GM11168 (cell line): ENCODE measurements around the gene ADRA2B.
"Not testable (repeated sequence)": the region's sequence is repeated elsewhere in the genome, so short reads cannot be mapped to it uniquely, and the experiment has no call there.

ENCODE experiments used
- in situ Hi-C: fragments of 300-500 bp; cut with MboI; formaldehyde crosslinking; loops from one replicate; pipeline ENCODE4 v1.12.0; 2022; ENCODE audit warnings: low sequenced_read_pairs; ENCODE audit not compliant: unreplicated experiment

ADRA2B gene

DNA sequence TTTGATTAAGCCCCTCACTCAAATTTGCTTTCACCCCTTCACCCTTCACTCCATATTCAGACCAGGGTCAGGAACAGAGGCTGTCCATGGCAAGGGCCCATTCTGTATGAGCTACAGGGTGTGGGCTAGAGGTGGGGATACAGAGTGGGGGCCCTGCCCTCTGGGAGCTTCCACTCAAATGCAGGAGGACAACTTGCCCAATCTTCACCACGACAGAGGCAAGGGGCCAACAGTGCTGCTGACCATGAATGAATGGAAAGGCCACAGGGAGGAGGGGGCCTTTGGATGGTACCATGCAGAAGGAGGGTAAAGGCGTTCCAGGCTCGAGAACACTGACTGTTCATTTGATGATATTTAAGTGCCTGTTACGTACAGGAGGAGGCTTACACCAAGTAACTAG is 22.8 kb downstream of the ADRA2B start:
- in situ Hi-C loops, result no loop called here

DNA sequence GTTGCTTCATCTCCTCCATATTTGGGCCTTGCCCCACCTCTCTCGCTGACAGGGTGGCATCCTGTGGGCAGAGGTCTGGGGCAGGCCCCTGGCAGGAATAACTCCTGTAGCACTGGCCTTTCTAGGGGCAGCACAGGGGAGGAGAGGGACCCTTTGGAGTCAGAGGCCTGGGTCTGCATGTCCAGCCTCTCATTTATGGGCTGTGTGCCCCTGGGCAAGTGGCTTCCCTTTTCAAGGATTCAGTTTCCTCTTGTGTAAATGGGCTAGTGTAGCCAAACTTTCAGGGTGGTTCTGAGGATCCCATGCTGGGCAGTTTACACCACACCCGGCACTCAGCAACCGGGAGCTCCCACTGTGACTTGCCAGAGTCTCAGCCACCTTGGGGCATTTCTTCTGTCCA is 23.4 kb downstream of the ADRA2B start:
- in situ Hi-C loops, result no loop called here

DNA sequence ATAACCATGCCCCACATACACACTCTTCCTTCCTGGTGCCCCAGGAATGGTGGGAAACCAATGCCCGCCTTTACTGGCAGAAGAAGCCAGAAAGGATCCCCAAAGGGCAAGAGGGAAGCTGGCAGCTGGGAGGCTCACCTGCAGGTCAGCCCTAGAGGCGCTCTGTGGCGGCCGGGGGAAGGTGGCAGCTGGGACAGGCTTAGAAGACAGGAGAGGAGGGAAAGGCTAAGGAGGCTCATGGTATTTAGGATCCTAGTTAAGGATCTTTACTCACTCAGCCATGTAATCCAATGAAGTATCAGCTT is 23.8 kb downstream of the ADRA2B start:
- in situ Hi-C loops, result no loop called here

DNA sequence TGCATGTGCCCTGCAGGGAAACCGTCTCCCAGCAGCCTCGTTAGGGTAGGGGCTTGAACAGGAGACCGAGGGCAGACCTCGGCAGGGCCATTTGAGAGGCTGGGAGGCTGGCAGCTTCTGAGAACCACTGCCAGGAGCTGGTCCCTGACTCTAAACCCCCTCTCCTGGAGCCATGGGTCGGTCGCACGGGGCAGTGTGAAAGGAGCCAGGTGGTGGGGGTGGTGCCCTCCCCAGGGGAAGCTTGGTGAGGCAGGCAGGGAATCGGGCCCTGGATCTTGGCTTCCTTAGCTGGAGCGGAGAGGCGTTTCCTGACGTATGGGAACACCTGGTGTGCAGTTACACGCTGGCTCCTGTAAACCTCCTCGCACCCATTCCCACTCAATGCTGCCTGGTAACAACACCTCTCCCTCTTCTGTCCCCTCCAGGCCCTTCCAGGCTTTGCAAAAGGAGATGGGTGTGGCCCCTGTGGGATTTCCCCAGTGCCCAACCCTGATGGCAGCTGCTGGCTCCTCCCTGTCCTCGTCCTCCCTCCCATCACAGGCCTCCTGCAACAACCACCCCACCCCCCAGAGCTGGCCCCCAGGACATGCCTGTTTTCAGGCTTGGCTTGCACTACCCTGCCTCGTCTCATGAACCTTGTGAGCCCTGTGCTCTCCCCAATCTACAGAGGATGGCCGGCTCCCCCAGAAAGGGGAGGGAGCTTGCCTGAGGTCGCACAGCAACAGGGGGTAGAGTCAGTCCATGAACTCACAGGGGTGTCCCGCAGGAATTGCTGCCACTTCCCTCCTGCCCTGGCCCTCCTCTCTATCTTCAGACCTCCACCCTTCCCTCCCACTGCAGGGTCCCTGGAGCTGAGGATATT is 24.4 kb downstream of the ADRA2B start:
- in situ Hi-C loops, result no loop called here

- in situ Hi-C loops, result no loop called here
These were observed 25.1 kb downstream of the ADRA2B start for GRCh38 chr2:96091141-96091710.

- in situ Hi-C loops, result no loop called here
These were observed 26.0 kb downstream of the ADRA2B start for GRCh38 chr2:96090196-96090926.

DNA sequence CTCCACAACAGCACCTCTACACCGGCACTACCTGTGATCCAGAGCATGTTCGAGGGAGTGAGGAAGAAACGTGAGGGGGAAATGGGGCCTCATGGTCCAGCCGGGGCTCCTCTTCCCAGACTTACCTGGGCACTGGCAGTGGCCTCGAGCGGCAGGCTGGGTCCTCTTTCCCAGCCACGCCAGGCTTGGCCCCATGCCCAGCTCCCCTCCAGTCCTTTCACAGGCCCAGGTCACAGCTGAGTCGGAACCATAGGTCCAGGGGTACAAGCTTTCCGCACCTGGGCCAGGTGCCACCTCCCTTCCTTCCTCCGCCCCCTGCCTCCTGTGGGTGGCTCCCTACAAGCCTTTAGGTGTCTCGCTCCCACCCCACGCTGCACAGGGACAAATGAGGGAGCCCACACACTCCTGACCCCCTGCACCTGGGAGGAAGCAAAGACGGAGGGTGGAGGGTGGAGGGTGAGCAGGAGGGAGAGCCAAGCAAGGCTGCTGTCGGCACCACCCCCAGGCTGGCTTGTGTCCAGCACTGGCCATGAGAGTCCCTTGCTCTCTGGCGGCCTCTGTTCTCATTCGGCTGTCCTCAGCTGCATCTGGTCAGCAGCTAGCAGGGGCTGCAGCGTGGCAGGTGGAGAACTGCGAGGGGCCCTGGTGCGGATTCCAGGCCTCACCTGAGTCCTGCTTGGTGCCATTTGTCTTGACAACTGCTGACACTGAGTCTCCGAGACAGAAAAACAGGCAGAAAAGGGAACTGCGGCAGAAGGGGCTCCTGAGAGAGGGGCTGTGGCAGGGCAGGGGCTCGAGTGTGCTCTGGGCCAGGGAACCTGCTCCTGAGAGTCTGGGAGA is 26.8 kb downstream of the ADRA2B start:
- in situ Hi-C loops, result no loop called here

DNA sequence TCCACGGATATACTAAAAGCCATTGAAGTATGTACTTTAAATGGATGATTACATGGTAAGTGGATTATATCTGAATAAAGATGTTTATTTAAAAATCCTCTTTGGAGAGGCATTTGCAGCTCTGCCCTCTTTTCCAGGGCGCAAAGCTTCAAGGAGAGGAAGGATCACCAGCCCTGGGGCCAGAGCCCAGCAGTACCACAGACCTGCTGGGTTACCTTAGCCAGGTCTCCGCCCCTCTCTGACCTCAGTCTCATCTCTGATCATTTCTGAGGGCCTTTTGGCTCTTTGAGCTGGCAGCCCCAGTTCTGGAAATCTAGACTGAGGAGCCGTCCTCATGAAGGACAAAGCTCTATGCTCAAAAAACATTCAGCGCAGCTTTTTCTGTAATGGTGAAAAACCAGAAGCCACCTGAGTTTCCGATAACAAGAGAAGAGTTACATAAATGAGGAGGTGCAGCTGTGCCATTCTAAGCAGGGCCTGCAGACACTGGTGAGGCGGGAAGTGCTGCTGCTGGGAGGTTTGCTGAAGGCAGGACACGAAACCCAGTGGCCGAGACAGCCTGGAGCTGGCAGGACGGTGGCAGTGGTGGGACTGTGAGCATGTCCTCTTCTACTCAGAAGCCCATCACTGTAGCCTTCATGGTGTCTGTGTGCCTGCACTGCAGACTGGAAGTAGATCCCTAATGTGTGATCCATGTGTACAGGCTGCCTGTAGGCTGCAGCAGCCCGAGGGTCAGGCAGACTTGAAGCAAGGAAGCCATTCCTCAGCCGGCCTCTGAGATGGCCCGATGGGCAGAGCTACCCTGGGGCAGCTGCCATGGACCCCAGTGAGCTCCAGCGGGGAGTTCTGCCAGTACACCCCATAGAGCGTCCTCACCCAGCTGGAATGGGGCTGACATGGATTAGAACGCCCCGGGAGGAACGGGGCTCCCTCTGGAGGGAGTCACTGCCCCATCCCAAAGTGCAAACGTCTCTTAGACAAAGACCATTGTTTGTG is 27.7 kb downstream of the ADRA2B start:
- in situ Hi-C loops, result no loop called here

- in situ Hi-C loops, result no loop called here
These were observed 29.2 kb downstream of the ADRA2B start for GRCh38 chr2:96087130-96087529.

DNA sequence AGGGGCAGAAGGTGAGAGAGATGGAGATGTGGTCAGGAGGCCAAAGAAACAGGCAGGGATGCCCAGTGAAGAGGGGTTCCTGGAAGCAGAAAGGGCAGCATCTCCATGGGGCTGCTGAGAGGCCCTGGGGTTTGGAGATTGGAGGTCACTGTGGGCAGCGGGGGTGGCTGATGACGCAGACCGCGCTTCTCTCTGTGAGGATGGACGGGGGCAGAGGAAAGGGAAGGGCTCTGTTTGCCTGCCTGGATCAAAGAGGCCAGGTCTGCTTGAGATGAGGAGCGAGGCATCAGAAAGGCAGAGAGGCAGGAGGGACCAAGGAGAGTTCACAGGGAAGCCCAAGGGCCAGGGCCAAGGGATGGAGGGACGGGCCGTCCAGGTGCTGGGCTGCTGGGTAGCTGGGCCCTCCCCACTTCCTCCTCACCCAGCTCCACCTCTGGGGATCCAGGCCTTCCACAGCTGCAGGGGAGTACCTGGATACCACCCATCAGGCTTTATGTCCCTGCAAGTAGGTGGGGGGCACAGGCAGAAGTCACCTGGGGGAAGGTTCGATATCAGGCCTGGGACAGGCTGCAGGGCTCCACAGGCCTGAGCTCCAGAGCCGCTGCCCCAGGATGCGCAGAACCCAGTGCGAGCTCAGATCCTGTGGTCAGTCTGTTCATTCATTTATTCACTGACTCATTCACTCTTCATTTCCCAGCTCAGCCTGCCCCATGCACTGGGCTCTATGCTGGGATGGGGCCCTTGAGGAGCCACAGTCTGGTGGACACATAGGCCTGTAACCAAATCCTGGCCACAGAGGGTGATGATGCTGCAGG is 30.6 kb downstream of the ADRA2B start:
- in situ Hi-C loops, result no loop called here

GRCh38 chr2:96084858-96085518 is 31.4 kb downstream of the ADRA2B start:
- in situ Hi-C loops, result not testable (repeated sequence)

GRCh38 chr2:96083989-96084857 is 32.1 kb downstream of the ADRA2B start:
- in situ Hi-C loops, result no loop called here

DNA sequence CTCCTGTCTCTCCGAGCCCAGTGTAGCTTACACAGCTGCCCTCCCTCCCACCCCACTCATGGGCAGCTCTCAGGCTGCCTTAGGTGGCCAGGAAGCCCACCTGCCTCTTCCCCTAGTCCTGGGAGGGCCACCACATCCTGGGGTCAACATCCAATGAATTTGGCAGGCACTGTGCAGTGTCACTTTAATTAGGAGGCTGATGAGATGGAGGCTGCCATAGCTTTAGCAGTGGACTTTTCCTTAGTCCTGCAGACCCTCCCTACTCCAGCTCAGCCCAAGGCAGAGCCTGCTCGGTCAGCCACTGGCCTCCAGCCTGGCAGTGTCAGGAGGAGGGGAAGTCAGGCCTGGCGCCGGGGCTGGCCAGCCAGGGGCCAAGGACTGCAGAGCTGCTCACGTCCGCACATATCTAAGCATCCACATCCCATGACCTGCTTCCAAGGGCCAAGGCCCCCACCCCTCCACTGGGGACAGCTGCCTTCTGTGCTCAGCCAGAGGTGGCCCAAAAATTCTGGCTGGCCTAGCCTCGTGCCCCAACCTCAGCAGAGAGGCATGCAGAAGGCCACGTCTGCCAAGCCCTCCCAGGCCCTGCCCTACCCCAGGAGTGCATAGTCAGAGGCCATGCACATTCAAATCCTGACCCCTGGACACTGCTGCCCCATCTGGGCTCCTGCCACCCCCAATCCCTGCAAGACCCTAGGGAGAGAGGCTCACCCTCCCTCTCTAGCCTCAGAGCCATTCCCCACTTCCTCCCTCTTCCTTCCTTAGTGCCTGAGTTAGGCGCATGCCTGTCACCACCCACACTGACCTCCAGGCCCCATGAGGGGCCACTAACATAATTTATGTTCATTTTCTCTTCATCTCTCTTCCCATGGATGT is 33.1 kb downstream of the ADRA2B start:
- in situ Hi-C loops, result no loop called here

GRCh38 chr2:96082211-96083063 is 33.9 kb downstream of the ADRA2B start:
- in situ Hi-C loops, result no loop called here

DNA sequence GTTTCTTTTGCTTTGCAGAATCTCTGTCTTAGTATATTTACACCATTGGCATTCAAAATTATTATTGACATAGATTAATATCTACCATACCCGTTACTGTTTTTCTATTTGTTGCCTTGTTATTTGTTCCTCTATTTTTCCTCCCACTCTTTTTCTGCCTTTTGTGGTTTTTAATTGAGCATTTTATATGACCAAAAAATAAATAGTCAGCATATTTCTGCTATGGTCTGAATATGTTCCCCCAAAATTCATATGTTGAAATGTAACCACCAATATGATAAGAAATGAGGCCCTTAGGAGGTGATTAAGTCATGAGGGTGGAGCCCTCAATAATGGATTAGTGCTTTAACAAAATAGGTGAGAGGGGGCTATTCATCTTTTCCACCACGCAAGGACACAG is 35.3 kb downstream of the ADRA2B start:
- in situ Hi-C loops, result no loop called here
